Measurements from ENCODE around the gene RNF10.
"Not testable (repeated sequence)": the region's sequence is repeated elsewhere in the genome, so short reads cannot be mapped to it uniquely, and the experiment has no call there.

RNF10 gene

DNA sequence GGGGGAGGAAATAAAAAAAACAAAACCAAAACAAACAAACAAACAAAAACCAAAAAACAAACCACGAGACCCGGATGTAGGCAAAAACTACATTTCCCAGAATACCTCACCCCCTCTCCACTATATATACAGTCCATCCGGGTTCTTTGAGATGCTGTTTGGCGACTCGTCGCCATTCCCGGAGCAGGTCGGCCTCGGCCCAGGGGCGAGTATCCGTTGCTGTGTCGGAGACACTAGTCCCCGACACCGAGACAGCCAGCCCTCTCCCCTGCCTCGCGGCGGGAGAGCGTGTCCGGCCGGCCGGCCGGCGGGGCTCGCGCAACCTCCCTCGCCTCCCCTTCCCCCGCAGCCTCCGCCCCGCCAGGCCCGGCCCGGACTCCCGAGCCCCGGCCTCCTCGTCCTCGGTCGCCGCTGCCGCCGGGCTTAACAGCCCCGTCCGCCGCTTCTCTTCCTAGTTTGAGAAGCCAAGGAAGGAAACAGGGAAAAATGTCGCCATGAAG lies at the start of gene RNF10:
Gene RNF10 (plus strand): TSS at position 154 of the 500 bp plus-strand sequence. CDS start 456 bp downstream, outside the sequence.
- DNase-seq, result peak; percentile 91

DNA sequence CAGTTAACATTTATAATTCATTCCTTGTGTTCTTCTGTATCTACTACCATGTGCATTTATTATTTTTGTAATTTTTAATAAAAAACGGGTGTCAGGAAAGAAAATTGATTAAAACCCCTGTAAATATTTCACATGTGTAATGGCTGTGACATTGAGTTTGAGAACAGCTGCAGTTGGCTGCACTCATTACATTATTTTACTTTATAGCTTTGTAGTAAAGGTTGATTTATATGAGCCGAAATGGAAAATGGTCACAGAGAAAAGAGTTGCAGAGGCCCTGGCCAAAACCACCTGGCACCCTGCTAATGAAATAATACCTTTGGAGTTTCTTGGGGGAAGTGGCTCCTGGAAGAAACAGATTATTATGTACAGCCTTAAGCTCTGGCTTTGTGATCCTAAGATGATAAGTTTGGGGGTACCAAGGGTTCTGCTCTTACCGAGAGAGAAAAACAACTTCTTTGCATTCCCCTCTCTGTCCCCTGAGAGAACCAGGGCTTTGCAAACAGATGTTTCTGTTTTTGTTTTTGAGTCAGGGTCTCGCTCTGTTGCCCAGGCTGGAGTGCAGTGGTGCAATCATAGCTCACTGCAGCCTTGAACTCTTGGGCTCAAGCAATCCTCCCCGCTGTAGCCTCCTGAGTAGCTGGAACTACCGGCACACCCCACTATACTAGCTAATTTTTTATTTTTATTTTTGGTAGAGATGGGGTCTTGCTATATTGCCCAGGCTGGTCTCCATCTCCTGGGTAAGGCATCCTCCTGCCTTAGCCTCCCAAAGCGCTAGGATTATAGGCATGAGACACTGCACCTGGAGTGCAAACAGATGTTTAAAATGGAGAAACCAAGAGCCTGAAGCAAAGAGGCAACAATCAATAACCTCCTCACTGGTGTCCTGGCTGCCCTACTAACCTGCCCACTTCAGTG lies 47.9 kb upstream of the RNF10 start:
- no peak for DNase-seq

DNA sequence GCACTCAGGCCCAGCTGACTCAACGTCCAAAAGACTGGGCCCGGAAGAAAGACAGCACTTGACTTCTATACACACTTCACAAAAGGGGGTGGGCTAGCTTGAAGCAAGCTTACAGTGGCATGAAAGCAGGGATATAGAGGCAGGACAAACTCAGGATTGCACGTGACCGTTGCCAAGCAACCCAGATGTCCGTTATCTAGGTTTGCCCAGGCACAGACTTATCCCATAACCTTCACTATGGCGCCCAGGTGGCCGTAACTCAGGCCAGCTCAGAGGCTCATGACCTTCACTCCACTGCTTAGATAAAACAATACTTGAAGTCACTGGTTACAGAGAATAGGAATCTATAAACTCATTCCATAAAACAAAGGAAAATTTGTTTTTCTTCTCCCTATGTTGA lies 46.6 kb upstream of the RNF10 start:
- not testable (repeated sequence) for DNase-seq

DNA sequence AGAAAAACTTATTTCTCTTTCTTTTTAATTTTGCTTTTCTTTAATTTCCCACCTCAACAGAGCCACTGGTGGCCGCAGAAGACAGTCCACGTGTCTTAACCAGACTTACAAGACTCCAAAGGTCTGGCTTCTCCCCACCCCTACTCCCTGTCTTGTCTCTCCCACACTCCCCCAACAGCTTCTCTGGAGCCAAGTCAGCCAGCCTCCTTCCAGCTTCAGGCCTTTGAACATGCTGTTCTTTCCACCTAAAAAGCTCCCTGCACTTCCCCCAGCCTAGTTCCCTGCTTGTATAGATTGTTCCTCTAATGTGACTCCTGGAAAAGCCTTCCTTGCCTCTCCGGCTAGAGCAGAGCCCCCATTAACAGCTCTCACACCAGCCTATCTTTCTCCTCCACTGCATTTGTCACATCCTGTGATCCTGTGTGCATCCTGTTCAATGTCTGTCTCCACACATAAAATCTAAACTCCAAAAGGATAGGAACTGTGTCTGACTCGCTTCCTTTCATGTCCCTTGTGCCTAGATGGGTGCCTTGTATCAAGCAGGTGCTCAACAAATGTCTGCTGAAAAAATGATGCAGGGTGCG lies 46.0 kb upstream of the RNF10 start:
- DNase-seq, result no peak

- DNase-seq, result no peak
Observed at GRCh38 chr12:120489018-120489417, 45.1 kb upstream of the RNF10 start.

- no peak for DNase-seq
Observed at GRCh38 chr12:120490325-120490724, 43.8 kb upstream of the RNF10 start.

DNA sequence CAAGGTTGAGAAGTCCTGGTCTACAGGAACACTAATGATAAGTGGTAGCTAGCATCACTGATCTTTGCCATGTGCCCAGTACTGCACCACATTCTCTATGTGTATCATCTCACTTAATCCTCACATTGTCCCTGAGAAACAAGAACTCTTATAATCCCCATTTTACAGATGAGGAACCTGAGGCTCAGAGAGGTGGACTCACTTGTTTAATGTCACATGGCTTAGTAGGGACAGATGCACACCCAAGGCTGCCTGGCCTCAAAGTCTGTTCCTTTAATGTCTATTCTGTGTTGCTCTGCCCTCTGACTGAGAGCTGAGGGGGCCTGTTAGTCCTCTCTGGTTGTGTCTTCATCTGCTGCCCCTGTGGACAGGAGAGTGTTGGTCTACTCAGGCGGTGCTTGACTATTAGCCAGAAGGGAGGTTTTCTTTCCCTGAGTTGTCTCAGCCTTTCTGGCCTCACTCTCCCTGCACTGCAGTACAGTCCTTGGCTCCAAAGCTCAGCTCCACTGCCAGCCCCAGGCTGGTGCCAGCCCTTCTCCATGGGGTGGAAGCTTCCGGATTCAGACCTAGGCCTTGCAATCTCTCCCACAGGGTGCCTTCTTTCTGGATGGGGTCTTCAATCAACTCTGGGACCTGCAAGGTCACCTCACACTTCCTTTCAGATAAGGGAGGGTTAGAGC lies 43.2 kb upstream of the RNF10 start:
- DNase-seq, result no peak

- no peak for DNase-seq
Observed at GRCh38 chr12:120495186-120495730, 38.9 kb upstream of the RNF10 start.

- peak; percentile 97 for DNase-seq
Observed at GRCh38 chr12:120495731-120496412, 38.3 kb upstream of the RNF10 start, which contains the start of gene DYNLL1. Gene DYNLL1 (plus strand): TSS chr12:120496113. CDS start chr12:120496422, 309 bp downstream.

GRCh38 chr12:120496413-120497340 lies 37.5 kb upstream of the RNF10 start:
- DNase-seq, result peak; percentile 42

DNA sequence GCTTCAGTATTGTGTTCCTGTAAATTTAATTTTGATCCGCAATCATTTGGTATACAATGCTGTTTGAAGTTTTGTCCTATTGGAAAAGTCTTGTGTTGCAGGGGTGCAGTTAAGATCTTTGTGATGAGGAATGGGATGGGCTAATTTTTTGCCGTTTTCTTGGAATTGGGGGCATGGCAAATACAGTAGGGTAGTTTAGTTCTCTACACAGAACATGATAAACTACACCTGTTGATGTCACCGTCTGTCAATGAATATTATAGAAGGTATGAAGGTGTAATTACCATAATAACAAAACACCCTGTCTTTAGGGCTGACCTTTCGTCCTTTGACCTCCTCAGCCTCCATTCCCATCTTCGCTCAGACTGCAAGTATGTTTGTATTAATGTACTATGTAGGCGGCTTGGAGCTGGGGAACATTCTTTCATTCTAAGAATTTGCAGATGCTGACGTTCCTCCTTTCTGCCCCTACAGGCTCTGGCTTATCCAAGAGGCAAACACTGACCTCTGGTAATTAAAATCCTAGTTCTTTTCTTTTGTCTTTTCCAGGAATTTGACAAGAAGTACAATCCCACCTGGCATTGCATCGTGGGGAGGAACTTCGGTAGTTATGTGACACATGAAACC lies 36.5 kb upstream of the RNF10 start:
- DNase-seq, result no peak

GRCh38 chr12:120498870-120499515 lies 35.2 kb upstream of the RNF10 start:
- no peak for DNase-seq

DNA sequence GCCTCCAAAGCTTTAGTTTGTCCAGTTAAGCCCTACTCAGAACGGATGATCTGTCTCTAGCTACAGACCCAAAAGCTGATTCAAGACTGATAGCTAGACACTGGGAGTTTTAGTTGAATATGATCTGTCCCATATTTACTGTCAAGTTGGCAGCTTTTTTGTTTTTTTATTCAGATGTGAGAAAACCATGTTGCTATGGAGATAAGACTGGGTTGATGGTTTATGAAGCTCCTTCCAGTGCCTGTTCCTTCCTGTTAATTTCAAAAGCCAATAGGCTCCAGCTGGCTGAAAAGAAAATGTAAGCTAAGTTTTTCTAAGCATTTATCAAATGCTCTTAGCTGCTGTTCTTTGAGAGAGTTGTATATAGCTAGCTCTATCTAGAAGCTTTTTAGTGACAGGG lies 33.6 kb upstream of the RNF10 start:
- no peak for DNase-seq

GRCh38 chr12:120504587-120504986 lies 29.6 kb upstream of the RNF10 start:
- DNase-seq, result no peak

DNA sequence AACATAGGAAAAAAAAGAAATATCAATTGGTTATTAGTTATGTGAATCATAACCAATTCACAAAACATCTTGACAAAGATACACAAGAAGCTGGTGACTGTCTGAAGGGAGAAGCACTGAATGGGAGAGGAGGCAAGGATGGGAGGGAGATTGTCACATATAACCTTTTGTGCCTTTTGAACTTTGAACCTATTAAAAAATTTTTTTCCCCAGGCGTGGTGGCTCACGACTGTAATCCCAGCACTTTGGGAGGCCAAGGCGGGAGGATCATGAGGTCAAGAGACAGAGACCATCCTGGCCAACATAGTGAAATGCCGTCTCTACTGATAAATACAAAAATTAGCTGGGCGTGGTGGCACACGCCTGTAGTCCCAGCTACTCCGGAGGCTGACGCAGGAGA lies 25.6 kb upstream of the RNF10 start:
- DNase-seq, result no peak

DNA sequence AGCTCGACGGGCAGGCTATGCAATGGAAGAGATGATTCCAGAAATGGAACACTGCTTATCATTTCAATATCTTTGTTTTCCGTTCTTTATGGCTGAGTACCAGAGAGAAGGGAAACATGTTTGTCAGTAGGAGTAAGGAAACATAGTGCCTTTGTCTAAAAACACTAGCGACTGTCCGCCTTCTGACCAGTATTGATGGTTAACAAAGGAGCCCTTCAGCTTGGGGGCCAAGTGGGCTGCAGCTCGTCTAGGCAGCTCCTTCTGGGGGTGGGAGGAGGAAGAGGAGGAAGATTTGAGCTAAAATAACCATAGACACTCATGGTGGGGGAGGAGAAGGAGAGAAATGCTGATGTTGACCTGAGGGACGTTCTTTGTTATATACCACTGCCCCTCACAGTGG lies 20.2 kb upstream of the RNF10 start:
- DNase-seq, result no peak

DNA sequence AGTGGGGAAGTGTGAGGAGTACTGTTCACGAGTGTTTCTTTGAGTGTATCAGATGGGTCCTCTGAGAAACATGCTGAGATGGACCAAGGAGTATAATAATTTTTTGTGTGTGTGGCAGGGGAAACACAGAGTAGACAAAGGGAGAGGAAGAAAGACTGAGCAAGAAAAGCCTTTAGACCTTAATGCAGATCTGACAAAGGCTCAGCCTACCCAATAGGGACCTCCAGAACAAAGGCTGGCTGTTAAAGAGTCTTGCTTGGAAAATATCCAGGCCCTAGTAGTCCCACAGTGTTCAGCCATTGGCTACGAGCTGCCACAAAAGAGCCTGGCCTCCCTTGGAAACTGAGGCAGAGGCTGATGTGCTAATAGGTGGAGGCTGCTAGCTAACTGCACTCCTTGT lies 18.7 kb upstream of the RNF10 start:
- DNase-seq, result no peak

DNA sequence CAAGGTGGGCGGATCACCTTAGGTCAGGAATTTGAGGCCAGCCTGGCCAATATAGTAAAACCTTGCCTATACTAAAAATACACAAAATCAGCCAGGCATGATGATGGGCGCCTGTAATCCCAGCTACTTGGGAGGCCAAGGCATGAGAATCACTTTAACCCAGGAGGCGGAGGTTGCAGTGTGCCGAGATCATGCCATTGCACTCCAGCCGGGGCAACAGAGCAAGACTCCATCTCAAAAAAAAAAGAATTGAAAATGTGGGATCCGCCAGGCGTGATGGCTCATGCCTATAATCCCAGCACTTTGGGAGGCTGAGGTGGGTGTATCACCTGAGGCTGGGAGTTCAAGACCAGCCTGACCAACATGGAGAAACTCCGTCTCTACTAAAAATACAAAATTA lies 14.8 kb upstream of the RNF10 start:
- not testable (repeated sequence) for DNase-seq

DNA sequence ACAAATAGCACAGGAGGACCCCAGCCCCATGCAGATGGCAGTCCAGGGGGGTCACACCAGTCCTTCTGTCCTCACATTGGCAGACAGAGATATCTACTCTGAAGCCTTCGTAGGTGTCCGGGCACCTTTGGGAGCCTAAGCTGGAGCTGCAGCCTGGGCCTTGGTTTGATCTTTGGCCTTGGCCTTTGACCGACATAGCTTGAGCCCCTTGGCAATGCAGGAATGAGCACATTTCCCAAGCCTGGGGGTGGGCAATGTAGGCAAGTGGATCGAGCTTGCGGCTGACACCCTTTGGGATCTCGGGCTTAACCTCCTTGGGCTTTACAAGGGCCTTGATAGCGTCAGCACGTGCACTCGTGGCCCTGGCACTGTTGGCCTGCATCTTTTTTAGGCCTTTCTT lies 11.6 kb upstream of the RNF10 start:
- DNase-seq, result no peak

DNA sequence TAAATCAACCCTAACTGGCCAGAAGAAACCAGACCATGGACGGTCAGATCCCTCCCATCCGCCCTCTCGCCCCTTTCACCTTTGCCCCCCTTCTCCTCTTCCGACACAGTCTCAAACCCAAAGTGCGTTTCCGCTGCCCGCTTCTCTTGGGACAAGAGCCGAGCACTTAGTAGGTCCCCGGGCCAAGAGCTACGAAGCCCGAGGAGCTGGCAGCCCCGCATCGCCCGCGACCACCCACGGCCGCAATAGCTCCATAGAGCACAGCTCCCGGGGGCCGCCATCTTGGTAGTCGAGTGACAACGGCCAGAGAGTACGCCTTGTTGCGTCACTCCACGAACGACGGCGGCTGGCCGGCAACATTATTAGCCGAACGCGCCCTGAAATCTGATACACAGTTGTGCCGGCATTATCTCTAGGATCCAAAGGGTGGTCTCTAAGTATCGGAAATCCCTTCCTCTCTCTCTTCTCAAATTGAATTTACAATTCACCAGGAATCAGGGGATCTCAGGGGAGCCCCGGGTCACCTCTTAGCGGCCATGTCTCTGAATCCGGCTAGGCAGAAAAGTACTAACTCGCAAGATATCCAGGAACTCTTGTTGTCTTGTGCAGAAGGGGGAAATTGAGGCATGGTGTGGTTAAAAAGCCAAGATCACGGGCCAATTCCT lies 5.2 kb upstream of the RNF10 start, which contains the start of gene COQ5:
Gene COQ5 (minus strand): TSS at position 298 of the 665 bp plus-strand sequence. CDS start 17 bp downstream, at position 281.
- peak; percentile 86 for DNase-seq

Data from NCI-H345 (cell line).